Measurements from ENCODE around the gene ACSL6. TPM values are rescaled to one million over a fixed set of nuclear protein-coding genes. Genes with fewer than 3 reads are reported as not detected.

Gene ACSL6
- total RNA-seq, 2 donors from 2014 or later: 5.9 to 8.2 TPM

GRCh38 chr5:132019857-132020555 is 8.5 kb upstream of the ACSL6 start:
- Mint-ChIP-seq H3K27ac (peak overlapping the region; percentile 90), H3K4me1 (ENCODE audit: low read depth) (peaks cover 50% of the 10 kb centered on the region), H3K27me3 (ENCODE audit: low read depth) (peaks cover 49% of the 10 kb centered on the region), H3K36me3 (ENCODE audit: insufficient read depth in 2 of 2) (no peaks in the 10 kb centered on the region), H3K4me3 (peak overlapping the region; percentile 59 to 74), H3K9me3 (no peaks in the 10 kb centered on the region)
- DNase-seq (peak; percentile 83 to 89), ATAC-seq (replicated peaks in 1 of 2) (peak; percentile 94 to 95)

- no peaks in the 10 kb centered on the region for H3K9me3 Mint-ChIP-seq
- ATAC-seq (replicated peaks in 1 of 2): no peak
- no peak overlapping the region for H3K27ac Mint-ChIP-seq
- H3K4me3 Mint-ChIP-seq: peak overlapping the region; percentile 9 to 31
- peaks cover 50% of the 10 kb centered on the region for H3K4me1 Mint-ChIP-seq (ENCODE audit: low read depth)
- H3K36me3 Mint-ChIP-seq (ENCODE audit: insufficient read depth in 2 of 2): no peaks in the 10 kb centered on the region
- no peak for DNase-seq
- peaks cover 55% of the 10 kb centered on the region for H3K27me3 Mint-ChIP-seq (ENCODE audit: low read depth)
Measured at GRCh38 chr5:132019337-132019736, 7.9 kb upstream of the ACSL6 start.

- no peaks in the 10 kb centered on the region for H3K9me3 Mint-ChIP-seq
- H3K36me3 Mint-ChIP-seq (ENCODE audit: insufficient read depth in 2 of 2): no peaks in the 10 kb centered on the region
- DNase-seq (no peak), ATAC-seq (replicated peaks in 1 of 2) (no peak)
- H3K27ac Mint-ChIP-seq: peak overlapping the region; percentile 51
- peaks cover 60% of the 10 kb centered on the region for H3K27me3 Mint-ChIP-seq (ENCODE audit: low read depth)
- peak overlapping the region in 1 of 2 donors; percentile 43 for H3K4me3 Mint-ChIP-seq
- H3K4me1 Mint-ChIP-seq (ENCODE audit: low read depth): peaks cover 50% of the 10 kb centered on the region
Measured at GRCh38 chr5:132017738-132018625, 6.5 kb upstream of the ACSL6 start.

- no peak for DNase-seq
- H3K9me3 Mint-ChIP-seq: no peaks in the 10 kb centered on the region
- no peak overlapping the region for H3K4me3 Mint-ChIP-seq
- H3K36me3 Mint-ChIP-seq (ENCODE audit: insufficient read depth in 2 of 2): no peaks in the 10 kb centered on the region
- H3K27me3 Mint-ChIP-seq (ENCODE audit: low read depth): peaks cover 59% of the 10 kb centered on the region
- no peak for ATAC-seq (replicated peaks in 1 of 2)
- peaks cover 50% of the 10 kb centered on the region for H3K4me1 Mint-ChIP-seq (ENCODE audit: low read depth)
- H3K27ac Mint-ChIP-seq: no peak overlapping the region
Measured at GRCh38 chr5:132017316-132017715, 5.9 kb upstream of the ACSL6 start.

- peaks cover 50% of the 10 kb centered on the region for H3K4me1 Mint-ChIP-seq (ENCODE audit: low read depth)
Measured at GRCh38 chr5:132016721-132017250, 5.3 kb upstream of the ACSL6 start.

GRCh38 chr5:132013711-132014110 is 2.3 kb upstream of the ACSL6 start:
- no peak for ATAC-seq (replicated peaks in 1 of 2)
- DNase-seq: no peak
- no peak overlapping the region for H3K27ac Mint-ChIP-seq
- H3K9me3 Mint-ChIP-seq: no peaks in the 10 kb centered on the region
- H3K4me3 Mint-ChIP-seq: no peak overlapping the region
- peaks cover 40% of the 10 kb centered on the region for H3K4me1 Mint-ChIP-seq (ENCODE audit: low read depth)
- H3K36me3 Mint-ChIP-seq (ENCODE audit: insufficient read depth in 2 of 2): no peaks in the 10 kb centered on the region
- H3K27me3 Mint-ChIP-seq (ENCODE audit: low read depth): peaks cover 77% of the 10 kb centered on the region

More at GRCh38 chr5:132016721-132017250, 5.3 kb upstream of the ACSL6 start:
- no peak for ATAC-seq (replicated peaks in 1 of 2)
- no peak for DNase-seq
- peaks cover 62% of the 10 kb centered on the region for H3K27me3 Mint-ChIP-seq (ENCODE audit: low read depth)
- no peaks in the 10 kb centered on the region for H3K36me3 Mint-ChIP-seq (ENCODE audit: insufficient read depth in 2 of 2)
- H3K27ac Mint-ChIP-seq: no peak overlapping the region
- no peak overlapping the region for H3K4me3 Mint-ChIP-seq
- no peaks in the 10 kb centered on the region for H3K9me3 Mint-ChIP-seq

- no peak for ATAC-seq (replicated peaks in 1 of 2)
- no peak overlapping the region for H3K27ac Mint-ChIP-seq
Measured at GRCh38 chr5:132013006-132013689, 1.7 kb upstream of the ACSL6 start.

GRCh38 chr5:132012371-132013005 is 1.0 kb upstream of the ACSL6 start:
- no peak for ATAC-seq (replicated peaks in 1 of 2)
- no peaks in the 10 kb centered on the region for H3K9me3 Mint-ChIP-seq
- peak overlapping the region; percentile 38 to 52 for H3K4me3 Mint-ChIP-seq
- H3K27me3 Mint-ChIP-seq (ENCODE audit: low read depth): peaks cover 75% of the 10 kb centered on the region
- H3K36me3 Mint-ChIP-seq (ENCODE audit: insufficient read depth in 2 of 2): no peaks in the 10 kb centered on the region
- no peak for DNase-seq
- no peak overlapping the region for H3K27ac Mint-ChIP-seq
- peaks cover 34% of the 10 kb centered on the region for H3K4me1 Mint-ChIP-seq (ENCODE audit: low read depth)

More at GRCh38 chr5:132013006-132013689, 1.7 kb upstream of the ACSL6 start:
- H3K9me3 Mint-ChIP-seq: no peaks in the 10 kb centered on the region
- no peaks in the 10 kb centered on the region for H3K36me3 Mint-ChIP-seq (ENCODE audit: insufficient read depth in 2 of 2)
- no peak overlapping the region for H3K4me3 Mint-ChIP-seq
- peaks cover 37% of the 10 kb centered on the region for H3K4me1 Mint-ChIP-seq (ENCODE audit: low read depth)
- no peak for DNase-seq
- H3K27me3 Mint-ChIP-seq (ENCODE audit: low read depth): peaks cover 81% of the 10 kb centered on the region

GRCh38 chr5:132010989-132011621 is 353 bp downstream of the ACSL6 start:
- H3K4me3 Mint-ChIP-seq: peak overlapping the region; percentile 80 to 82
- peaks cover 61% of the 10 kb centered on the region for H3K27me3 Mint-ChIP-seq (ENCODE audit: low read depth)
- DNase-seq (peak in 1 of 2 donors; percentile 17), ATAC-seq (replicated peaks in 1 of 2) (peak; percentile 6 to 11)
- H3K36me3 Mint-ChIP-seq (ENCODE audit: insufficient read depth in 2 of 2): no peaks in the 10 kb centered on the region
- H3K4me1 Mint-ChIP-seq (ENCODE audit: low read depth): peaks cover 27% of the 10 kb centered on the region
- H3K27ac Mint-ChIP-seq: no peak overlapping the region
- H3K9me3 Mint-ChIP-seq: no peaks in the 10 kb centered on the region

- Mint-ChIP-seq H3K27me3 (ENCODE audit: low read depth) (peaks cover 56% of the 10 kb centered on the region), H3K4me3 (peak overlapping the region; percentile 80 to 82), H3K4me1 (ENCODE audit: low read depth) (peaks cover 26% of the 10 kb centered on the region), H3K36me3 (ENCODE audit: insufficient read depth in 2 of 2) (no peaks in the 10 kb centered on the region), H3K27ac (no peak overlapping the region), H3K9me3 (no peaks in the 10 kb centered on the region)
- ATAC-seq (replicated peaks in 1 of 2): no peak
- DNase-seq: no peak
Measured at GRCh38 chr5:132010645-132010988, 841 bp downstream of the ACSL6 start.

GRCh38 chr5:132009706-132010405 is 1.6 kb downstream of the ACSL6 start:
- Mint-ChIP-seq H3K4me3 (peak overlapping the region in 1 of 2 donors; percentile 80), H3K9me3 (no peaks in the 10 kb centered on the region), H3K27ac (no peak overlapping the region), H3K27me3 (ENCODE audit: low read depth) (peaks cover 49% of the 10 kb centered on the region), H3K36me3 (ENCODE audit: insufficient read depth in 2 of 2) (no peaks in the 10 kb centered on the region), H3K4me1 (ENCODE audit: low read depth) (peaks cover 26% of the 10 kb centered on the region)
- no peak for DNase-seq
- ATAC-seq (replicated peaks in 1 of 2): no peak
